Amygdala (tissue), 56 donors: ENCODE results near the gene TNFRSF14.
A peak's percentile ranks its signal among the peaks of the same experiment; 100 is the strongest.

ENCODE experiments used
- DNase-seq, 56 donors: peaks; one replicate each; lab custom pipeline; 2025; lab: John Stamatoyannopoulos, UW

TNFRSF14 gene

DNA sequence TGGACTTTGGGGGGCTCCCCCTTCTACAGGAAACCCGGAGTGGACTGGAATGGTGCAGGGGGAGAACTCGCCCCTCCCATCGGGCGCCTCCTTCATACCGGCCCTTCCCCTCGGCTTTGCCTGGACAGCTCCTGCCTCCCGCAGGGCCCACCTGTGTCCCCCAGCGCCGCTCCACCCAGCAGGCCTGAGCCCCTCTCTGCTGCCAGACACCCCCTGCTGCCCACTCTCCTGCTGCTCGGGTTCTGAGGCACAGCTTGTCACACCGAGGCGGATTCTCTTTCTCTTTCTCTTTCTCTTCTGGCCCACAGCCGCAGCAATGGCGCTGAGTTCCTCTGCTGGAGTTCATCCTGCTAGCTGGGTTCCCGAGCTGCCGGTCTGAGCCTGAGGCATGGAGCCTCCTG is at the start of gene TNFRSF14:
Gene TNFRSF14, plus strand, starts transcription at position 95 of the 401 bp plus-strand sequence. Its CDS starts 294 bp downstream, at position 389.
- DNase-seq: peak in 18 of 56 donors; percentile 14 to 58 (median 45)

DNA sequence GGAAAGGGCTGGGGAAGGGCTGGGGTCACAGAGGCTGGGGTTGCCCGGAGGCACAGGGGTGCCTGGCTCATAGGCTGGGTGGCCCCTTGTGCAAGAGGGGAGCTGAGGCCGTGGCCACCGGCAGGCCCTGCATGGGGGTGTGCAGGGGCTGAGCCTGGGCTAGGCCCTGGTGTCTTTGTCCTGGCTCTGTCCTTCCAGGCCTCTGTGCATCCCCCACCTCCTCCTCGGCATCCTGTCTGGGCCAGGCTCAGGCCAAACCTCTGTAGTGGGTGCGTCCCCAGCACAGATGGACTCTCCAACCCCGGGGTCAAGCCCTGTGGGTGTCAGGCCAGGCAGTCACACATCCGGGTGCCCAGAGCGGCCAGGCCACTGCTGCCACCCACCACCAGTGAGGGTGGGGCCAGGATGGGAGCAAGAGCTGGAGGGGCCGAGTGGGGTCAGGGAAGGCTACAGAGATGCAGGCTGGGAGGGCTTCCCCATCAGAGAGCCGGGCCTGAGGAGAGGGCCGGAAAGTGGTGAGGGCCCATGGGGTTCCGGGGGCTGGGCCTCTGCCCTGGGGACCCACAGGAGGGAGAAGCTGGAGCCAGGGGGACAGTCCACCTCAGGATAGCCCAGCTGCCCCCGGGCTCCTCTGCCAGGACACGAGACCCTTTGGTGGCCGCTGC is 49.1 kb upstream of the TNFRSF14 start:
- DNase-seq: no peak

DNA sequence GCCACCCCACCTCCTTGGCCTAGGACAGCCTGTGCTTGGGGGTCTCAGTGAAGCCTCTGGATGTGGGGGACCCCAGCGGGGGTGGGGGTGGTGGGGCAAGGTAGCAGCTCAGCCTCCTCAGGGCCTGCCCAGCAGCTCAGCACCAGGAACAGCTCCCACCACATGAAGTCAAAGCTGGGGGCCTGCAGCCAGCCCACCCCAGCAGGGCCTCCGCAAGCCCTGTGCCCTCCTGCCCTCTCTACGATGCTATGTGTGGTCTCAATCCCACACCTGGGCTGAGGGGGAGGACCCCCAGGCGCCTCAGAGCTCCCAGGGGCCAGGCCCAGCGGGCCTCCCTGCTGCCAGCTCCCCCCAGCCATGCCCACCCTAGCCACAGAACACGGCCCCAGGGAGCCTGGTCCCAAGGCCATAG is 48.4 kb upstream of the TNFRSF14 start:
- no peak for DNase-seq

DNA sequence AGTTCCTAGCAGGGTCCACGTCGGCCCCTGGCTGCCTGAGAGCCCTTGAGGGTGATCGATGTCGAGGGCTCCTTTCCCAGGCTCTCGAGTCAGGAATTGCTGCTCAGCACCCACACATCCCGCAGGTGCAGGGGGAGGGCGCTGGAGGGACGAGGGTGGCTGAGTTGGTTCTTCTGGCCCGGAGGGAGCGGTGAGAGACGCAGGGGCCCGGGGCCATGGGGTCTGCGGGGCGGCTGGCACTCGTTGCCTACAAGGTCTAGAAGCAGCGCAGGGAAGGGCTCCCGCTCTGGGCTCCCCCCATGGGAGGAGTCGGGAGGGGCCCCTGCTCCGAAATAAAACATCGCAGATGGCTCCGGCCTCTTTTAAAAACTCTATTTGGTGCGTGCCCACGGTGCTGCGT is 48.0 kb upstream of the TNFRSF14 start:
- no peak for DNase-seq

DNA sequence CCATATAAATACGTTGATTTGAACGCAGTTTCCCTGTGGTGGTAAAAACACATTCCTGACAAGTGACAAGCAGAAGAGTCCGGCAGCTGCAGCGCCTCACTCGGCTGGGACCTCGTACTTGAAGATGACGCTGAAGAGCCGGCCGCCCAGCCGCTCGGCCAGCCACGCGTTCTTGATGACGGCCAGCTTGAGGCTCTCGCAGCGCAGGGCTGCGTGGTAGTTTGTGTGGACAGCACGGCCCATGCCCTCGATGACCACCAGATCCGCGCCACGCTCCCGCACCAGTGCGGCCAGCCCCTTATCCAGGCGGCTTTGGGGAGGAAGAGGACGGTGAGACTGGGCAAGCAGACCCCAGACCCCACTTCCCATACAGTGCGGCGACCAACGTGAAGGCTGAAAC is 47.4 kb upstream of the TNFRSF14 start:
- DNase-seq: no peak

DNA sequence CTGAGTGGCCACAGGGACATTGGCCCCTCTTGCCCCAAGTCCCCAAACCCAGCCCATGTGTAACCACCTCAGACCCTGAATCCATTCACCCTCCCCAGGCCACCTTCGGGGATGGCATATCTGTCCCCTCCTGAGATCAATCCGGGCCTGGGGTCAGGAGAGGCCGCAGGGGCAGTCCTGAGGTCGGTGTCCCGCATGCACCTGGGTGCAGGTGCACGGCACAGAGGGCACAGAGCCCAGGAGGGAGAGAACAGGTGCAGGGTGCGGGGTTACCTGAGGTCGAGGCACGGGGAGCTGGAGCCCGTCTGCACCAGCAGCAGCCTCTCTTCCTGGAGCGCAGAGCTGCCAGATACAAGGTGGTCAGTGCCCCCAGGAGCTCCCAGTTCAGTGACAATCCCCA is 46.6 kb upstream of the TNFRSF14 start:
- no peak for DNase-seq

DNA sequence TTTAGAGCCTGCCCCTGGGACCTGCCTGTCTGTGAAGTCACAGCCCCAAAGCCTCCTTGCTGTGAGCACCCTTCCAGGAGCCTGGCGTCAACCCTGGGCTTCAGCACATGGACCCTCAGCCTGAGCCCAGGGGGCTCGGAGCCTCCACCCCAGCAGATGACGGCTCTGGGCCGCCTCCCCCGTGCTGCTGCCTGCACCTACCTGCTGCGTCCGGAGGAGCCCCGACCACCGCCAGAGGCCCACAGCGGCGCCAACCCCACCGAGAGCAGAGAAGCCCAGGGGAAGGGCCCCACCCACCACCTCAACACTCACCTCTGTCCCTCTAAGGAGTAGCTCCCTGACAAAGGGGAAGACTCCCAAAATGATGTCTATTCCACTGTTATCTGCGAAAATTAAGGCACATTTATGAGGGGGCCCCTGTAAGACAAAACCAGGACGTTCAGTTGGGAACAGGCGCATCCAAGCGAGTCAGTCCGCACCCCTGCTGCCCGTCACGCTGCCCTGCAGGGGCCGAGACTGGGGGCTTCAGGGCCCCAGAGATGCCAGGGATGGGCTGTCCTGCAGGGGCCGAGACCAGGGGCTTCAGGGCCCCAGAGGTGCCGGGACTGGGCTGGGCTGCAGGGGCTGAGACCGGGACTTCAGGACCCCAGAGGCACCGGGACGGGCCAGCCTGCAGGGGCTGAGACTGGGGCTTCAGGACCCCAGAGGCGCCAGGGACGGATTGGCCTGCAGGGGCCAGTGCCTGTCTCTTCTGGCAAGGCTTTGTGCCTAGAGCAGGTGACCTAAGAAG is 45.6 kb upstream of the TNFRSF14 start:
- DNase-seq: no peak

DNA sequence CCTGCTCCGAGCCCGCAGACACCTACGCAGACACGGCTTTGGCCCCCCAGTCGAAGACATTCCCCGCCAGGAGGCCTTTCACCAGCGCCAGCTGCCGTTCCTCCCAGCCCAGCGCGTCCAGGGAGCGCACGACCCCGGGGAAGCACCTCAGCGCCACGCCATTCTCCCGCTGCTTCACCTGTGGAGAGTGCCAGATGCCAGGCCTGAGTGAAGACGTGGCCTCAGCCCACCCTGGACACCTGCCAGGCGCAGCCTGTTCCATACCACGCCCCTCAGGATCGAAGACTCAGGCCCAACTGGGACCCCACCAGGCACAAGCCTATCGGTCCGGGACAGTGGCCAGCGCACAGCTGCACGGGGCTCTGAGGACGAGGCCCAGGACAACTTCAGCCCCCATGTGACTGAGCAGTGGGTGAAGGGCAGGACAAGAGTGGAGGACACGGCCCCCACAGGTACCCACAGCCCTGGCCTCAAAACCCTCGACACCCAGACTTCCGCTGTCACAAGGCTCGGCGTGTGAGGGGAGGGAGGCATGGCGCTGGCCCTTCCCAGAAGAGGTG is 43.2 kb upstream of the TNFRSF14 start:
- no peak for DNase-seq

DNA sequence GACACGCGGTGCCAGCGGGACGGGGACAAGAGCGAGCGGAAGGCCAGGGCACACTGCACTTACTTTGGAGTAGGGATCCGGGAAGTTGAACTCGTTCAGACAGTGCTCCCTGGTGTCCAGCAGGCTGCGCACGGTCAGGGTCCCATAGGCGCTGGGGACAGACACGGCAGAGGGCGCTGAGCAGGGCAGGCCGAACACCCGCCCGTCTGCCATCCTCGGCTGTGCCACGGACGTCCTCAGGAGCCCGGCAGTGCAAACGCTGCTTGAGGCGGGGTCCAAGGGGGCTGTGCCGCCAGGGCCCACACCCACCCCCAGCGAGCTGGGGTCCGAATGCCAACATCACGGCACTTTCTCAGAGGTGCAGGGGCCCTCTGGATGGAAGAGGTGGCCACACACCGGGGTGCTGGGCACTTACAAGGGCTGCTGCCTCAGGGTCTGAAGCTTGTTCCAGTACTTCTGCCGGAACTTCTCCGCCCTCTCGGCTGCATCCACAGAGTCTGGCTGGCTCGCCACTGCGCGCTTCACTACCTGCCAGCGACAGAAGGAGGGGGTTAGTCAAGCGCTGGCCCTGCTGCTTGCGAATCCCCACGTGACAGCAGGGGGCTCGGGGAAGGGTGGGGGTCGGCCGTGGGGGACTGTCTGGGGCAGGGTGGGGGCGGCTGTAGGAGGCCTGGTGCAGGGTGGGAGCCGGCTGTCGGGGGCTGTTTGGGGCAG is 42.1 kb upstream of the TNFRSF14 start:
- DNase-seq: no peak

DNA sequence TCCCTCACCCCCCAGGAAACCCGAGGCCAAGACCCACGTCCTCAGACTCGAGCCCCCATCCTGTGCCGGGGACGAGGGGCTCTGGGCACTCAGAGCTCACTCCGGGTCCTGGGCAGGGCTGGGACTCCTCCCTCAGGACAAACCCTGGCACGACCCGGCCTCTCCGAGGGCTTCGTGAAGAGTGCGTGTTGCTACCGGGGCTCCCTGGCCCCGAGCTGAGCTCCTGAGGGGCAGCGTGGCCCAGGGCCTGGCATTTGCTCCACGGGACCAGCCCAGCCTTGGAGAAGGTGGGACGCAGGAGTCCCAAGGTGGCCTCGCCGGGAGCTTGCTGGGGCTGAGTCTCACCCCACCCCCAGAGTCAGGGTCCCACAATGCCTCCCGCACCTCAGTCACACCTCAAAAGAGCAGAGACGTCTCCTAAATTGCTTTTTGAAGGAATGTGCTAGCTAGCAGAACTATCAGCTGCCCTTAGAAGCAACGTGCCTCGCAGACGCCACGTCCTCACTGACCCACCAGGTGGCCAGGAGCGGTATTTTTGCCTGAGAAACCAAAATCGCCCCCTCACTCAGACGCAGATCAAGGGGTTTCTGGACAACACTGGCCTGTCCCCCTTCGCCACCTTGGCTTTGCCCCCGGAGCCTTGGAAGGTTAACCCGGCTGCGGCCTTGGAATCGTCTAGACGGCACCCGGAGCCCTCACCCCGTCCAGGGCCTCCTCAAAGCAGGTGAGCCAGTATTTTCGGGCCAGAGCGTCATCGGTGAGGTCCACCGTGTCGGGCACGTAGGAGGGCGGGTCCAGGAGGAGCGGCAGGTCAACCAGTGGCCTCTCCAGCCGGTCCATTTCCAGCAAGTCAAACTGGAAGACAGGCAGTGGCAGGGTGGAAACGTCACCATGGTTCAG is 41.1 kb upstream of the TNFRSF14 start:
- DNase-seq: no peak

DNA sequence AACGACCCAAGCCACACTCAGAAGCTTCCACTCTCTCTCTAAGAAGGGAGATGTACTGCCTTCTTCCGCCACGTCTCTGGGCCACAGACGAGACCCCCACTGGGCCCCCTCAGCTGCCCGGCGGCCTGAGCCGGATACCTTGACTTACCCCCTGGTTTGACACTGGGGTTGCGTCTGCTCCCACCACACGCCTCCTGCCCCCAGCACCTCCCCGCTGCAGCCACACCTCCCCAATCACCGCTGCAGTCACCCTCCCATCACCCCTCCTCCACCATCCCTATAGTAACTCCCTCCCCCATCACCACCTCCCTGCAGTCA is 40.4 kb upstream of the TNFRSF14 start:
- DNase-seq: no peak

DNA sequence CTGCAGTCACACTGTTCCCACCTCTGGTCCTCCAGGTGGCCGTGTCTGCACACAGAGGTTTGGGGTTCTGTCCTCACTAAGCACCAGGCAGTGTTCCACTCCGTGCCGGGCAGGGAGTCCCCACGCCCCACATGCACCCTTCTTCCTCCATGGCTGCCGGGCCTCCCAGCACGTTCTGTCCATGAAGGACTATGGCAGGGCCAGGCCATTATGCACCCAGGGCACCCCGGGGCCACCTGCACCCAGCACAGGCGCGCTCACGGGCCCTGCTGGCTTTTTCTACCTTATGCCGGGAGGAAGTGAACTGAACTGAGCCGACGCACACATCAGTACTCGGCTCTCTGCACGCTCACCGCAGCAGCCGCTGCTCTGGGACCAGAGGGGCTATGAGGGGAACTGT is 40.0 kb upstream of the TNFRSF14 start:
- DNase-seq: no peak

DNA sequence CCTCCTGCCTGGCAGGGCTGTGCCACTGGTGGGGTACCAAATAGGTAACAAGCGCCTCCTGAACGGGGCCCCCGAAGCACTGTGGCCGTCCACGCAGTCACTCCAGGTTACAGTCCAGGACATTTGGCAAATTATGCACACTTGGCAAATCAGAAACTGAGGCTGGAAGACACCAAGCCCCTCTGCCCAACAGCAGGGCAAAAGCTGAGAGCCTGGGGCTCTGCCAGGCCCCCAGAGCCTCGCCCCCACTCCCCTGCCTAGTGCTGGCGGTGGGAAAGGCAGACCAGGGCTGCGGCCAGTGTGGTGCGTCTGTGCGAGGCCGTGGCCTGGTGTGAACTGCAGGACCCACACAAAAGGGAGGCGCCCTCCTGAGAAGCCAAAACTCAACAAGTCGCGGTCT is 39.2 kb upstream of the TNFRSF14 start:
- no peak for DNase-seq

DNA sequence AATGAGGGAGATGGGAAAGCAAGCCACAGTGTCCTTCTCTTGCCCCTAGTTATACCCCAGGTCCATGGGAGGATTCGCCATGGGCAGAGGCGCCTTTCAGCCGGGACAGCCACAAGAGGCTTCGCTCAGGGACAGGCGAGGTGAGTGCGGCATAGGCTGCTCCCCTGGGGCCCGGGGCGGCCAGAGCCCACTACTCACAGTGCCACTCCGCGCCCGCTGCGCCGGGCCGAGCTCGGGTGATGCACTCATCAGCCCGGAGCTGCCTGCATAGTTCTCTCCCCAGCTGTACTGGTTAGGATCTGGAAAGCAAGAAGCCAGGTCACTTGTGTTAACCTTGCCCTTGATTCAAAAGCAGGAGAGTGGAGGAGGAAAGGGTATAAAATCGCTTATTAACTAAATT is 38.2 kb upstream of the TNFRSF14 start:
- DNase-seq: no peak

DNA sequence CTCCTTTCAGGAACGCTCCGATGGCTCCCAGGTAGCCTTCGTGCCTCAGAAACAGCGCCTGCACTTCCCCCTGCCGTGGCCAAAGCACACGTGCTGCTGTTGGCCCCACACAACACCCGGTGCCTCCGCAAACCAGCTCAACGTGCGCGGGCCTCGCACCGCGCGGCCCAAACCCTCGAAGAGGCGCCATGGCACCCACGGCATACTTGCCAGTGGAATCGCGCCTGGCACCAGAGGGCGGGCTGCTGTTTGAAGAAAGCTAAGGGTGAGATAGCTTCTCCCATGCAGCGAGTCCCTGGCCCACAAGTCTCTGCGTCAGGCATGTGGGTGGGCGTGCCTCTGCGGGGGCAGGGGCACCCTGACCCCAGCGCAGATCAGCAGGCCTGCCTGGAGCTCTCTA is 37.6 kb upstream of the TNFRSF14 start:
- DNase-seq: no peak

DNA sequence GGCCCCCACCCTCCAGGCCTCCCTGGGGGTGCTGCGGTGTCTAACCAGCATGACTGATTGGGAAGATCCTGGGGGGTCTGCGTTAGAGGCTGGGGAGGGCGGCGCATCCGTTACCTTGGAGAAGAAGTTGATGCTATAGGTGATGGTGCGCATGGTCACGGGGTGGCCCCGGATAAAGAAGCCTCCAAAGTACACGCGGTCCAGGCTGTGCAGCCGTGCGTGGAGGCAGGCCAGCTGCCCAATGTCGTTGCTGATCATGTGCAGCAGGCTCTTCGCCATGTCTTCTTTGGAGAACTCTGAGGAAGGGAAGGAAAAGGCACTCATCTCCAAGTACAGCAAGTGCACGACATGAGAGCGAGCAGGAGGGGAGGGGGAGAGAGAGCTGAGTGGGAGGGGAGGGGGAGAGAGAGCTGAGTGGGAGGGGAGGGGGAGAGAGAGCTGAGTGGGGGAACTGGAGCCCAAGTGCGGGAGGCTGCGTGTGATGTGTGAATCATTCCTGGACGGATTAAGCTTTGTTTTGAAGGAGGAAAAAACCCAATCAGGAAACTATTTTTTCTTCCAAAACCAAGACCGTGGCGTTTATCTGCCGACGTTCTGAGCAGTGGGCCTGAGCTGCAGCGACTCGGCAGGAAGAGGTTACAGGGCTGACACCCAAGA is 37.0 kb upstream of the TNFRSF14 start:
- peak in 1 of 56 donors; percentile 13 for DNase-seq

DNA sequence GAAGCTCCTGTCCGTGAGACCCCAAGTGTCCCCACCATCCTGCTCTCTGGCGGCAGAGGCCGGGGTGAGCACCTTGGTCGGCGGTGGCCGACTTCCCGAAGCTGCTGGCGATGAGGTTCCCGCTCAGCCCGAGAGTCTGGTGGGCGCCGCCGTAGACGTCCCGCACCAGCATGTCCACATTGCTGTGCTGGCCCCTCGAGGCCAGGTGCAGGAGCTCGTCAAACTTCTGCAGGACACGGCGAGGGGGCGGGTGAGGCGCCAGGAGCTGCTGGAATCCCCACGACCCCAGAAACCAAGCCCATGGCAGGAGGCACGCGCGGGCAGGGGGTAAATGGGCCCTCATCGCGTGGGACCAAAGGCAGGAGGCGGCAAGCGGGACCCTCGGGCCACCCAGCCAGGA is 36.4 kb upstream of the TNFRSF14 start:
- DNase-seq: no peak

DNA sequence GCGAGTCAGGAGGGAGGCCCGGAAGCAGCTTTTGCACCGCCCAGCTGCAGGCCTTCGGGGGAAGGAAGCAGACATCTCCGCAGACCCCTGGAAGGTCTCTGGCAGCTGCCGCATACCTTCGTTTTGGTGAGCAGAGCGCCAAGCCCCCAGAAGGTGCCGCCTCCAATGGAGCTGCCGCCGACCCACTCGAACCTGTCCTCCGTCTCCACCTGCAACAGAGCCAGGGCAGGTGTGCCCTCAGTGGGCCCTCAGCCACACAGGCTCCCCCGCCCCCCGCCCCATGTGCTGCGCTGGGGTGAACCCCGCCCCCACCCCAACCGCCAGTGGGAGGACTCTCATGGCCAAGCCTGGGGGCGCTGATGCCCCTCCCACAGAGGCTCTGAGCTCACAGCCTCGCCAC is 36.0 kb upstream of the TNFRSF14 start:
- no peak for DNase-seq

DNA sequence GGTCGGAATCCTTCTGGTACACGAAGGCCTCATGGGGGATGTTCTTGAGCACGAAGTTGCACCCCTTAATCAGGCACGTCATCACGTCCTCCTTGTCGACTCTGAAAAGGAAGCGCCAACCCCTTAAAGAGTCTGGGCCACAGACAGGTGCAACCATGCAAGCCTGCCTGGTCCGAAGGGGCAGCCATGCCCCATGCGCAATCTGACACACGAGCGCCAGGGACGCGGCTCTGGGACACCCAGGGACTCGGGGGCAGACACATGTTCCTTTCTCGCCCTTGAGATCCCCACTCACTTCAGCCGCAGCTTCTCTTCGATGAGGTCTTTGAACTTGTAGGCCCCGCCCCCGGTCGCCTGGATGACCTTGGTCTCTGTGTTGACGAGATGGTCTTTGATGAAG is 35.4 kb upstream of the TNFRSF14 start:
- DNase-seq: no peak

DNA sequence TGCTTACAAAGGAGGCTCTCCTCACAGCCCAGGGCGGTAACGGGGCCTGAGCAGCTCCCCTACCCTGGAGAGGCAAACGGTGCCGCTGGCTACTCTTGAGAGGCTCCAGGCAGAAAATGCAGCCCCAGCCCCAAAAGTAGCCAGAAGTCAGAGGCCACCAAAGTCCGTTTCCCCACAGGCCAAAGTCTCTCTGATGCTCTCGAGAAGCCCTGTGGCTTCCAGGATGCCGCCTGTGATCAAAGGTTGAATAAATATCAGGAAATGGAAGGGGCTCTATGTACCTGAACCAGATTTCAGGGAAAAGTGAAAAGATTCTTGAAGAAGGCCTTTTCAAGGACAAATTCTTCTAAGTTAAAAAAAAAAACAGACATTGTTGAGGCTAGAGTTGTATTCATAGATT is 33.9 kb upstream of the TNFRSF14 start:
- no peak for DNase-seq
